ENCODE data around the gene NSUN5.
"Not testable (repeated sequence)": the region's sequence is repeated elsewhere in the genome, so short reads cannot be mapped to it uniquely, and the experiment has no call there.

NSUN5 gene

GRCh38 chr7:73324081-73324845, 15.6 kb upstream of the NSUN5 start:
- DNase-seq = peak; percentile 62

- not testable (repeated sequence) for DNase-seq
Observed at GRCh38 chr7:73323434-73324080, 14.9 kb upstream of the NSUN5 start.

GRCh38 chr7:73320009-73320408, 11.4 kb upstream of the NSUN5 start:
- not testable (repeated sequence) for DNase-seq

- DNase-seq = not testable (repeated sequence)
Observed at GRCh38 chr7:73319541-73319940, 10.9 kb upstream of the NSUN5 start.

- not testable (repeated sequence) for DNase-seq
Observed at GRCh38 chr7:73318656-73319204, 10.1 kb upstream of the NSUN5 start.

GRCh38 chr7:73316521-73316920, 7.9 kb upstream of the NSUN5 start:
- no peak for DNase-seq

- DNase-seq = no peak
Observed at GRCh38 chr7:73314271-73314670, 5.6 kb upstream of the NSUN5 start.

GRCh38 chr7:73313521-73313906, 4.9 kb upstream of the NSUN5 start:
- no peak for DNase-seq

GRCh38 chr7:73312831-73313520, 4.3 kb upstream of the NSUN5 start:
- no peak for DNase-seq

- DNase-seq = not testable (repeated sequence)
Observed at GRCh38 chr7:73311421-73311820, 2.8 kb upstream of the NSUN5 start.

GRCh38 chr7:73308074-73308664, 457 bp downstream of the NSUN5 start:
- no peak for DNase-seq

- no peak for DNase-seq
Observed at GRCh38 chr7:73307436-73307835, 1.2 kb downstream of the NSUN5 start.

GRCh38 chr7:73304612-73305387, 3.8 kb downstream of the NSUN5 start:
- DNase-seq = not testable (repeated sequence)

- no peak for DNase-seq
Observed at GRCh38 chr7:73304071-73304470, 4.6 kb downstream of the NSUN5 start.

GRCh38 chr7:73303546-73303945, 5.1 kb downstream of the NSUN5 start:
- DNase-seq = no peak

GRCh38 chr7:73302846-73303245, 5.8 kb downstream of the NSUN5 start:
- DNase-seq = not testable (repeated sequence)

GRCh38 chr7:73301108-73301507, 7.5 kb downstream of the NSUN5 start:
- DNase-seq = not testable (repeated sequence)

GRCh38 chr7:73299812-73300211, 8.8 kb downstream of the NSUN5 start:
- DNase-seq = not testable (repeated sequence)

- DNase-seq = not testable (repeated sequence)
Observed at GRCh38 chr7:73297706-73298105, 10.9 kb downstream of the NSUN5 start.

- DNase-seq = not testable (repeated sequence)
Observed at GRCh38 chr7:73297235-73297634, 11.4 kb downstream of the NSUN5 start.

GRCh38 chr7:73277210-73277609, 31.4 kb downstream of the NSUN5 start:
- not testable (repeated sequence) for DNase-seq

GRCh38 chr7:73267813-73268212, 40.8 kb downstream of the NSUN5 start:
- not testable (repeated sequence) for DNase-seq

Data from activated naive CD4-positive, alpha-beta T cell treated with anti-CD3 and anti-CD28 coated beads, Interleukin-2, amount 50 U/mL, for 16 hours (primary cell).